NCI-H69 (cell line): ENCODE data around the gene GAPDH.
"Not testable (repeated sequence)": the region's sequence is repeated elsewhere in the genome, so short reads cannot be mapped to it uniquely, and the experiment has no call there.

Experiments
- DNase-seq: peaks from one replicate; lab custom pipeline; 2025; lab: John Stamatoyannopoulos, UW

Gene GAPDH

DNA sequence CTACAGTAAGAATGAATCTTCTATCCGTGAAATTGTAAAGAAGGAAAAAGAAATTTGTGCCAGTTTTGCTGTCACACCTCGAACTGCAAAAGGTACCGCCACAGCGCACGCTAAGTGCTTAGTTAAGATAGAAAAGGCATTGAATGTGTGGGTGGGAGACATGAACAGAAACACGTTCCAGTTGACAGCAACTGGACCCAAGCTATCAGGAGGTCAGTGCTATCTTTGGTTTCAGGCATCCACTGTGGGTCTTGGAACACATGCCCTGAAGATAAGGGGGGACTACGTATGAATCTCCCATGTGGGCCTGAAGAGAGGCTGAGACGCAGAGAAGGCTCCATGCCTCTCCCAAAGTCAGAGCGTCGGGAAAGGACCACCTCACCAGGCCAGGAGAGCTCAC lies 11.7 kb downstream of the GAPDH start:
- DNase-seq = no peak

DNA sequence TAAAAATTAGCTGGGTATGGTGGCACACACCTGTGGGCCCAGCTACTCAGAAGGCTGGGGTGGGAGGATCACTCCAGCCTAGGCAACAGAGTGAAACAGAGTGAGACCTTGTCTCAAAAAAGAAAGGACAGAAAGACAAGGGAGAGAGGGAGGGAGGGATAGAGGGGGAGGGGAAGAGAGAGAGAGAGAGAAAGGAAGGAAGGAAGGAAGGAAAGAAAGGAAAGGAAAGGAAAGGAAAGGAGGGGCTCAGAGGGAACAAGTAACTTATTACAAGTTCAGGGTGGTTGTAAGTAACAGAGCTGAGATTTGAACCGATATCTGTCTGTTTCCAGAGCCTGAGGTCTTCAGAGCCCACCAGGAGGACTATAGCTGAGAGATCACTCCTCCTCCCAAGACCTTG lies 13.2 kb downstream of the GAPDH start:
- no peak for DNase-seq

DNA sequence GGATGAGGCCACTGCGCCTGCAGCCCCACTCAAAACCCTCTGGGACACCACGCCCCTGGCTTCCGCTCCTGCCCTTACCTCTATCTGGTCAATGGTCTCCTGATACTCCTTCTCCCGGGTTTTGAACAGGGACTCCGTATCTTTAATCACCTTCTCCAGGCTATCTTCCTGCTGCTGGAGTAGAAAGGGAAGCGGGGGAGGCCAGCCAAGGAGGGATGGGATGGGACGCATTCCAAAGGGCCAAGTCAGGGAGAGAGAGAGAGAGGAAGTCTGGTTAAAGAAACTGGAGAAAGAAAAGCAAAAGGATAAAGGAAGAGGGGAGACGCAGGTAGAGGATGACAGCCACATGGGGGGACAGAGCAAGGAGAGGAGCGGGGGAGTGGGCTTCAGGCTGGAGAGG lies 13.7 kb downstream of the GAPDH start:
- DNase-seq = no peak

DNA sequence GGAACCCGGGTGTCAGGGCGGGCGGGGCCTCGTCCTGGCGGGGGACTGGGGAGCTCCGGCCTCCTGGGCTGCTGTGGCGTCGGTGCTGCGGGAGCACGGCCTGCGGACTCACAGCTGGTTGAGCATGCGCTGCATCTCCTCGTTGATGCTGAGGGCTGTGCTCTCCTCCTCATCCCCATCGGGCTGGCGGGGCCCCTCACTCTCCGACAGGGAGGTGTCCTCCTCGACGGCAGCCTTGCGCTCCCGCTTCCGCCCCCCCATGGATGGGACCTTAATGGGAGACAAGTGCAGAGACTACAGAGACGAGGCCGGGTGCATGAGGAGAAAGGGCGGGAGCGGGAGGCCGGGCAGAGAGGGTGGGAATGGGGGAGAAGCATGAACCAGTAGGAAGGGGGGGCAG lies 14.2 kb downstream of the GAPDH start:
- no peak for DNase-seq

DNA sequence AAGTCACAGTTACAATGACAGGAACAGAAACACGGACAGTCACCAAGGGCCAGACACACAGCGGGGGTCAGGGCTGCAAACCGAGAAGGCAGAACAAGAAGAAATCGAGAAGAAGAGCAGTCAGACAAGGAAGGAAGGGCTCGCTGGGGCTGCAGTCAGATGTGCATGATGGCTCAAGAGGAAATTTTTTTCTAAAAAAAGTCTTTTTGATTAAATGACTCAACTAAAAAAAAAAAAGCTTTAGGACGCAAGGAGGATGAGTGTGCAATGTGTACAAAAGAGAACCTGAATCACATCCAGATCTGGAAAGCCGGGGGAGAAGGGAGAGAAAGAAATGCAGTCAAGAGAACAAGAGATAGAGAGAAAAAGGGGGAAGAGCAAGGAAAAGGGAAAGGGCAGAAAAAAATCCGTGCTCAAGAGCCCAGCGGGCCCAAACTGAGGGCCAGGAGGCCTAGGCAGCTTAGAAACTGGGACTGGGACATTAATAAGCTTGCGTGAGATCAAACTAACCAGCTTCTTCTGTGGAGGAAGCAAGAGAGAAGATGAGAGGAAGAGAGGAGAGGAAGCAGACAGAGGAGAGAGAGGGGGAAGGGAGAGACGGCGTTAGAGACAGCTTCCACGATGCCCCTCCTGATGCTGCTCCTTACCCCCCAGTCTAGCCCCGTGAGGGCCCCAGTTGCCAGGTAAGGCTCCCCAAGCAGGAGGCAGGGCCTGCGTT lies 14.8 kb downstream of the GAPDH start:
- no peak for DNase-seq

DNA sequence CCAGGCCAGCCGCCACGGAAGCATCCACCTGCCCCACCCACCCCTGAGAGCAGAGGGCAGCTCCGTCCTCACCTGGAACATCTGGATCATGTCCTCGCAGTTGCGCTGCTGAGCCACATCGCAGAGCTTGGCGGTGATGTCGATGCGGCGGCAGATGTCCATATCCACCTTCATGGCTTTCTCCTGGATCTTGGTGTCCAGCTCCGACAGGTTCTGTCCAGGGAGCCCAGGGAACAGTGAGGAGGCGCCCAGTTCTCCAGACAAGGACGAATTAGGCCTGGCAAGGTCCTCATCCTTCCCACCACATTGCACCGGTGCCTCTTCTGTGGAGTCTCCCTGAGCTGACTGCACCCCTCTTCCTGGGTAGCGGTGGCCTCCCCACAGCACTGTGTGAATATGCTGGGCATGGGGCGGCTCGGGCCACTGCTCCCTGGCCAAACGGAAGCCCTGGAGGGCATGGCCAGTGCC lies 15.4 kb downstream of the GAPDH start:
- no peak for DNase-seq

DNA sequence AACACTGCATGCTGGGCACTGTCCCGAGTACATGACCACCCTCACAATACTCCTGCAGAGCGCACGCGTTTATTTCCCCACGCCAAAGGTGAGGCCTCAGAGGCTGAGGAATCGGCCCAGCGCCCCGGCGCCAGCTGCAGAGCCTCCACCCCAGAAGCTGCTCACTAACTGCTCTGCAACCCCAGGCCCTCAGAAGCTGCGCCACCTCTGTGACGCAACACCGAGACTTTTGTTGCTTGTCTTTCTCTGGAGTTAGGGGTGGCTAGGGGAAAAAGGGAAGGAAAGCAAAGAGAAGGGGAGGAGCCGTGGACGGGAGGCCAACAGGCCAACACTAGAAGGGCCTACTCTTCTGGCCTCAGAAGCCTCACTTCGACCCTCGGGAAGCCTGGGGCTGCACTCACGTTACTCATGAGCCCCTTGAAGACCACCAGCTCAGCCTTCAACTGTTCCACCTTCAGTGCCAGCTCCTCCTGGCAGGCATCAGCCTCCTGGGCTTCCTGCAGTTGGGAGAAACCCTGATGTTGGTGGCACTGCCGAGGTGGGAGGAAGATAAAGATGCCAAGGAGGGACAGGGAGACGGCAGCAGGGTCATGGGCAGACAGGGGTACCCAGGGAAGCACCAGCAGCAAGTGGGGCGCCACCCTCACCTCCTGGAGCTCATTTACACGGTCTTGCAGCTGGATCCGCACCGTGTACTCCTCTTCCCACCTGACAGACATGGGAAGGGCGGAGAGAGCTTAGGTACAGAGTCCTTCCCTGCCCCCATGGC lies 16.2 kb downstream of the GAPDH start:
- DNase-seq = no peak

DNA sequence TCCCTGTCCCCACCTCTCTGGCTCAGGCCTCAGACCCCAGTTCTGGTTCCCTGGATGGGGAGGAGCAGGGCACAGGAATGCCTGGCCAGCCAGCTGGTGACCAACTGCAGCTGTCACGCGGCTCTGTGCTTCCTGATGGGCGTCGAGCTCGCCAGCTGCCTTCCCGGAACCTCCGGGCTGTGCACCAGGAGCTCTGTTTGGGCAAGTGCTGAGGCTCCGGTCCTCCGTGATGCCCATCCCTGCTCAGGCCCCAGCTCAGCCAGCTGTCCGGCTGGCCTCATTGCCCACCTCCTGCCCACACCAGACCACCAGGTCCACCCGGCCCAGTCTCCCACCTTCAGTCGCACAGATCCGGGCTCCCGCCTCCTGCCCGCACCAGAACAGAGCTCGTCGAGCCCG lies 16.7 kb downstream of the GAPDH start:
- DNase-seq = no peak

DNA sequence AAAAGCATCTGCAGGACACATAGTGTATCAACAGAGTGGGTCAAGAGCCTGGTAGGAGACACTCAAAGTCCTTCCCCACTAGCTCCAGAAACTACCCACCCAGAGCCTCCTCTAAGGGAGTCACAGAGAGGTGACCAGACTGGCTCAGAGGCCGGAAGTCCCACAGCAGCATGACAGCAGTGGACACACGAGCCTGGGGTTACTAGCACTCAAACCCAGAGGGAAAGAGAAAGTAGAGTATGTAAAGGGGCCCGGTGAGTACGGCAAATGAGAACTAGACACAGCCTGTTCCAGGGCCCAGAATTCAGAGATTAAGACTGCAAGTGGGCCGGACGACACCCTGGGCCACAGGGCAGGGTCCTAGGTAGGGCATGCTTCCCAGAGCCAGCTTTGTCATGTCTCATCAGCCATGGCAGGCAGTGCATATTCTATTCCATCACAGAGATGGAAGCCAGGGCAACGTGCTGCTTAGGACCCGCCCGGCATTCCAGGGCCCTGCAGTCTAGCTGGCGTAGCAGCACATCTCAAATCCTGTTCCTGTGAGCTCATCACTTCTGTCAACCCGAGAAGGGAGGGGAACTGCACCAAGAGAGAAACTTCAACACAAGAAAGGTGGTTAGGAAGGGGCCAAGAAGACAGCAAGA lies 17.3 kb downstream of the GAPDH start:
- DNase-seq = no peak

DNA sequence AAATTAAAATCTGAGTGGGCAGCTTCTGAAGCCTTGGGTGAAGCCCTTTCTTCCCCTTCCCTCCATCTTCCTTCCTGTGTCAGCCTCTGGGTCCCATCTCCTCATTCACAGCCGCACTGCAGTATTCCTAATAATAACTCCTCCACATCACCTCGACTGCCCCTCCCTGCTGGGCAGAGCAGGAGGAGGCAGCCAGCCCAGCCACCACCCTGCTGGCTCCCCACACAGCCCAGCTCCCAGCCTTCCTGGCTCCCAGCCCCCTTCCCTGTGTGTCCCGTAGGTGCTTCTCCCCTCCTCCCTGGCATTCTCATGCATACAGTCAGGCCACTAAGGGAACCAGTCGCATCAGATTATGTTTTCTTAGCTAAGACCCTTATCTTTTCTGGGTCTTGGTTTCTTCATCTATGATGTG lies 17.8 kb downstream of the GAPDH start:
- DNase-seq = no peak

DNA sequence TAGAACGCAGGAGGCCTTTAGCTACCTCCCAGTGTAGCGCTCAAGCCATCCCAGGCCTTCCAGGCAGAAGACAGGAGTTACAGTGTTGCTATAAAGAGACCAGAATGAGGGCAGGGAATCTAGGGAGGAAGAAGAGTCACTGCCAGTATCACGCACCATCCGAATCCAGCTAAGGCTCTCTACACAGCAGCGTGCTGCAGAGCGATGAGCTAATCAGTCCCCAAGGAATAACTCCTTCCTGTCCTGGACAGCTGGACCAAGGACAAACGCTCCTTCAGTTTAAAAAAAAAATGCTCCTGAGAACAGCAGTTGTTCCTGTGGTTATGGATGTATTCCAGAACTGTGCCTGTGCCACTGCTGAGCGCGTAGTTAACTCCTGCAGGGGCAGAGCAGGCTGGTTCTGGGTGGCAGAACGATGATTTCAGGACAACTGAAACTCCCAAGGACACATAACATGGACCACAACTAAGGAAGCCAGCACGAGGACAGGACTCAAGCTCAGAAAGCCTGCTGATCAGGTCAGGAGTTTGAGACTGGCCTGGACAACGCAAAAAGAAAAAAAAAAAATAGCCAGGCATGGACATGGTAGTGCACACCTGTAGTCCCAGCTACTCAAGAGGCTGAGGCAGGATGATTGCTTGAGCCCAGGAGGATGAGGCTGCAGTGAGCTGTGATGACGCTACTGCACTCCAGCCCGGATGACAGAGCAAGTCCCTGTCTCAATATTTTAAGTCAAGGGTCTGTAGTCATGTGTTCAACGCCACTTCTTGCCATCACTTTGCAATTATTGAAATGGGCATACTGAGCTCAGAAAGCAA lies 18.9 kb downstream of the GAPDH start:
- DNase-seq = peak; percentile 21

DNA sequence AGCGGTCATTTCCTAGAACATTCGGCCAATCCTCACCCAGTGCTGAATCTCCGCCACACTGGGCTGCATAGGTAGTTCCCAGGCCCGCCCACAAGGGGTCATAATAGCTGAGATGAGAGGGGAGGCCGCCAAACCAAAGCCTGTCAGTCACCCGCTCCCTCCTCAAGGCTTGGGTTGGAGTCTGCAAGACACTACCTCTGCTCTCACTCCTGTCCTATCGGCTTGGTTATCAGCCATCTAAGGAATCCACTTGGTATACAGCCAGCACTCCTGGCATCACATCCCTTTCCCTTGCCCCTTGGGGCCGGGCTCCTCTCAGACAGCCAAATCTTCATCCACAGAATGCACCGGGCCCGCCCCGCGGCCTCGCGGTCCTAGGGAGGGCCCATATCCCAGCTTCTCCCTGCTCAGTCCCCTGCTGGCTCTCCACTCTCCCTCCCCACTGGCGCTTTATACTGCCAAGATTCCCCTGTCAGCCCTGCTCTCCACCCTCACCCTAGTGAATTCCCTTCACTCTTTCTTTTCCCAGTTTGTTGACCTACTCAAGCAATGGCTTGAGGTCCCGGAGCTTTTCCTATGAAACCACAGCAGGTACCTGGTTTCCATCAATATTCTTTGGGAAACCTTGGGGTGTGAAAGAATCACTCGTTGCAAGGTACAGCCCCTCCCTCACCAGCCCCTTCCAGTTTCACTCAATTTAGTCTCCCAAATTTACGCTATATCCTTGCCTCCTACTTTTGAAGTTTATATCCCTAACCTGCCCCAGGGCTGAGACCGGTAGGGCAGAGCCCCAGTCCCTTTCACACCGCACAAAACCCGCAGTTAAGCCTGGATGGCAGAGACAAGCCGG lies 20.1 kb downstream of the GAPDH start:
- peak; percentile 63 for DNase-seq

DNA sequence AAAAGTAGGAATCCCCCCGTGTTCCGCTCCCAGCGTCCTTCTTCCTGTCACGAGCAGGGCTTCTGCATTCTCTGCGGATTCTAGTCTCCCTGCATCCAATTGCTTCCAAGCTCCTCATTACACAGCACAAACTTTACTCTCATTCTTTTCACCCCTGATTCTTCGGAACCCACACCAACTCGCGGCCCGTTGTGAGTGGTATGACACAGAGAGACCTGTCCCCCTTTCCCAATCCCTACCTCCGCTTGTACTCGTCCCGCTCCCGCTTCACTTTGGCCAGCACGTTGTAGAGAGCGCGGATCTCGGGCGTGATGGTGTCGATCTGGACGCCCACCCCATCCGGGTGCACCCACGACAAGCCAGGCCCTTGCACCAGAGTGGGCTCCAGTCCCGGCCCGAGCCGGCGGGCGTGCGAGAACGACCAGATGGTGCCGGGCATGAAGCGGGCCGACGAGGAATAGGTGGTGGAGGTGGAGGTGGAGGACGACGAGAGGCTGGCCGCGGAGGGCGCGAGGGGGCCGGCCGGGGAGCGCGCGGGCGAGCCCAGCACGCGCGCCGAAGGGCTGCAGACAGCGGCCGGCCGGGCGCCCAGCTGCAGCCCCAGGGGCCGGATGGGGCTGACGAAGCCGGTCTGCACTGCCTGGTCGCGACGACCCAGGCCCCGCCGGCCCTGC lies 20.8 kb downstream of the GAPDH start:
- no peak for DNase-seq

DNA sequence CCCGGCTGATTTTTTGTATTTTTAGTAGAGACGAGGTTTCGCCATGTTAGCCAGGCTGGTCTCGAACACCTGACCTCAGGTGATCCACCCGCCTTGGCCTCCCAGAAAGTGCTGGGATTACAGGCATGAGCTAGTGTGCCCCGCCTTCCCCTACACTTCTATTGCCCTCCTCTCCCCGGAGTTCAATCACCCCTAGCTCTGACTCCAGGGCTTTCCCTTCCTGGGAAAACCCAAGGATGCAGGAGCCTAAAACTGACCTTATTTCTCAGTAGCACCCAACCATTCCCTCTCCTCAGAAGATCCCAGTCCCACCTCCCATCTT lies 22.1 kb downstream of the GAPDH start:
- DNase-seq = not testable (repeated sequence)

DNA sequence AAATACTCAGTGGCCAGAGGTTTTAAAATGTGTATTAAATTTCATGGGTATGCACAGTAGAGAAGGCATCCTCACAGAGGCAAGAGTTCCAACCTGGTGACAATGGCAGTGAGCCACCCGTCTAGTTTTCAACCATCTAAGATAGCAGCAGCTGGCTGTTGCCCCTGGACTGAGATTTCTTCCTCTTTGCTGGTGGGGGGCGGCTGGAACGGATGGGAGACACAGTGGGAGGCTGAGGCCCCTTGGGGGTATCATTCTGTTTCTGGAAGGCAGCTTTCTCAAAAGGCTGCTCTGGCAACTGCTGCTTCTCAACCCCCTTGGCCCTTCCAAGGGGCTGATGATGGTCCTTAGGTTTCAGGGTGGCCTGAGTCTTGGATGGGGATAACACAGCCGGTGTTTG lies 22.5 kb downstream of the GAPDH start:
- DNase-seq = no peak

DNA sequence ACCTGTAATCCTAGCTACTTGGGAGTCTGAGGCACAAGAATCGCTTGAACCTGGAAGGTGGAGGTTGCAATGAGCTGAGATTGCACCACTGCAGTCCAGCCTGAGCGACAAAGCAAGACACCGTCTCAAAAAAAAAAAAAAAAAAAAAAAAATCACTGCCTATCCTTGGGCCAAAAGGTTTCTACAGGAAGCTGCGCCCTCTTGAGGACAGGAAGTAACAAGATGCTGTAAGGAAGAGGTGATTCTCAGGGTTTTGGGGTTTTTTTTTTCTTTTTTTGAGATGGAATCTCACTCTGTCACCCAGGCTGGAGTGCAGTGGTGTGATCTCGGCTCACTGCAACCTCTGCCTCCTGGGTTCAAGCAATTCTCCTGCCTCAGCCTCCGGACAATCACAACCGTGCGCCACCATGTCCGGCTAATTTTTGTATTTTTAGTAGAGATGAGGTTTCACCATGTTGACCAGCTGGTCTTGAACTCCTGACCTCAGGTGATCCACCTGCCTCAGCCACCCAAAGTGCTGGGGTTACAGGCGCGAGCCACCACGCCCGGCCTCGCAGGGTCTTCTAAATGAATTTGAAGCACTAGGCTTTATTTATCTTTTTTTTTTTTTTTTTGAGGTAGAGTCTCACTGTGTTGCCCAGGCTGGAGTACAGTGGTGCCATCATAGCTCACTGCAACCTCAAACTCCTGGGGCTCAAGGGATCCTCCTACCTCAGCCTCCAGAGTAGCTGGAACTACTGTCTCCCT lies 23.9 kb downstream of the GAPDH start:
- DNase-seq = peak; percentile 50

DNA sequence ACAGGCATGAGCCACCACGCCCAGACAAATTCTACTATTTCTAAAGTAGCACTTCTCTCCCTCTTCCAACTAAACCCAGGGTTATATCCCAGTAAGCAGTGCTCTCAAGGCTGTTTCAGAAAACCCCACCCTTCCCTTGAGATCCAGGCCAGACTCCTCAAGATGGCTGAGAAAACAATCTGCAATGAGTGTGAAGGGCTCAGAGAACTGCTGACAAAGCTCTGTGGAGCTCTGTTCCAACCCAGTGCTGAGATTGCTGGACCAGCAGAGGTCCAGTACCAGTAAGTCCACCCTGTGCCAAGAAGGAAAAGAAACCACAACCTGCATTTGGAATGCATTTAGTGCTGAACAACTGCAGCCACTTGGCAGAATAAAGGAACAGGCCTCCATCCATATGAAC lies 25.2 kb downstream of the GAPDH start:
- DNase-seq = no peak

DNA sequence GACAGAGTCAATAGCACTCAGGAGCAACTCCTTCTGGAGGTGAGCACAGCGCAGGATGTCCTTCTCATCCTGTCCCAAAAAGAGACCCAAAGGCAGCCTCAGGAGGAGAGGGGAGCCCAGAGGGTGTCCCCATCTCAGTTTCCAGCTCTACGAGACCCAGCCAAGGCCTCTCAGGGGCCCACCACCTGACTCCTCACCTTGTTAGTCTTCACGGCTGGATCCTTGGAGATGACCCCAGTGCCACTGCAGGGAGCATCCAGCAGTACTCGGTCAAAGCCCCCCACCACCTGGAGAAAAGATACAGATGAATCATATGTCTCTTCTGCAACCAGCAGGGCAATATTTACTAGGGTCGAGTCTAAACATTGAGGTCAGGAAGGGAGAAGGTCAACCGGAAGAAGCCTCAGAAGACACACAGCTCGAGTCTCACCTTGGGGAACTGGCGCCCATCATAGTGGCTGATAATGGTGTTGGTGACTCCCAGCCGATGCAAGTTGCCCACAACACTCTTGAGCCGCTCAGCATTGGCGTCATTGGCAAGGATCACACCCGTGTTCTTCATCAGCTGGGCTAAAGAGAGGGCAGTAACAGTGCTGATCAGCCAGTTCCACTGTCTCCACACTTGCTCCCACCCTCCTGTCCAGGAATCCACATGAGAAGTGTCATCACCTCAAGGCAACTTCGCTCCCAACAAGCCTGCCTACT lies 26.3 kb downstream of the GAPDH start:
- DNase-seq = no peak

DNA sequence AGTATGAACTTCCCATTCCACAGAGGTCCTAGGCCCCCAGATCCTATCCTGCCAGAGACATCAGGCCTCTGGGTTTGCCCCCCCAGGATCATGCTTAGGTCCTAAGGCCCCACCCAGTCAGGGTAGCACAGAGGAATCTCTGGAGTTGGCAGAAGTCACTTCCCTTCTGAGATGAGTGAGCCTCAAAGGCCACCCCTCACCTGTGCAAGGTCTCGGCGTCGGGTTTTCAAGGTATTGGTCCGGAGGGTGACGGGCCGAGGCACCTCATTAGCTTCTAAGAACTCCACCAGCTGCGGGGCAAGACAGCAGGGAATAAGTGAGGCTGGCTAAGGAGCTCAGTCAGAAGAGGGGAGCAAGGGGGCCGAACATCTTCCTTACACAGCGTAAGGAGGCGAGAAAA lies 28.6 kb downstream of the GAPDH start:
- no peak for DNase-seq
